IMR-90 (cell line): Measurements from ENCODE around the gene CHGA.

Source experiments
- CTCF ChIP-seq: conservative IDR thresholded peaks from 2 replicates; pipeline ENCODE4 v1.5.1; 2012; ENCODE audit warnings: mild to moderate bottlenecking, low read depth, low read length, improper control_type of control experiment
- FOS ChIP-seq: fragments of 150-350 bp; IDR thresholded peaks from 2 replicates; pipeline ENCODE4 v1.6.1; 2016; ENCODE audit warnings: low read depth, low read length
- RAD21 ChIP-seq: IDR thresholded peaks from 2 replicates; pipeline ENCODE4 v1.6.1; 2012; ENCODE audit warnings: low read length, improper control_type of control experiment
- USF2 ChIP-seq: fragments of 150-350 bp; IDR thresholded peaks from 2 replicates; pipeline ENCODE4 v1.6.1; 2017; ENCODE audit warnings: mild to moderate bottlenecking, antibody characterized with exemption, low read length, low read depth

GRCh38 chr14:92884410-92884809, 38.5 kb upstream of the CHGA start:
- no peak for TF ChIP-seq FOS
- no peak for TF ChIP-seq CTCF
- no peak for TF ChIP-seq RAD21
- TF ChIP-seq USF2, result no peak
